Measurements from ENCODE around the gene CAMK1. TPM values are rescaled to one million over a fixed set of nuclear protein-coding genes. Genes with fewer than 3 reads are reported as not detected.

The CAMK1 gene
- total and polyA plus RNA-seq, 2 of the 4 experiments (the other 2 are of a cell fraction) = 33.3 to 36.4 TPM

- no TSS peak for BruUV-seq (replicated peaks)
- H3K36me3 ChIP-seq (ENCODE audit: control insufficient read depth, insufficient read depth, low read length) = peaks cover 81% of the 10 kb centered on the region
Measured at GRCh38 chr3:9744162-9744561, 25.6 kb downstream of the CAMK1 start.

More at GRCh38 chr3:9744162-9744561, 25.6 kb downstream of the CAMK1 start:
- intact Hi-C loops (cut with micrococcal nuclease) (no loop called here), dilution Hi-C loops (cut with HindIII; ENCODE audit: low sequenced_read_pairs, unreplicated experiment) (no loop called here), in situ Hi-C loops (cut with MboI; ENCODE audit: low sequenced_read_pairs) (no loop called here)
- no peak overlapping the region for H4K91ac ChIP-seq (ENCODE audit: insufficient read depth, low read depth, low read length)
- H2AK9ac ChIP-seq (replicated peaks; ENCODE audit: low read depth, low read length, poor library complexity) = no peak overlapping the region
- no peak overlapping the region for H3K9ac ChIP-seq (ENCODE audit: low read depth, low read length)
- peaks cover 18 to 28% of the 10 kb centered on the region in 2 experiments for H3K79me1 ChIP-seq (ENCODE audit: low read depth in 1 of 2, low read length in 2 of 2)
- peaks cover 12% of the 10 kb centered on the region for H3K9me1 ChIP-seq (ENCODE audit: insufficient read depth, low read length)
- no peak overlapping the region for H3K14ac ChIP-seq (replicated peaks; ENCODE audit: low read depth, low read length)
- H4K20me1 ChIP-seq (ENCODE audit: insufficient read depth, low read length) = peaks cover 6% of the 10 kb centered on the region; the same call in 1 of the 2 replicates
- no peak overlapping the region for H3K27ac ChIP-seq (ENCODE audit: insufficient read depth, low read length)
- ChIA-PET POLR2A (ENCODE audit: unreplicated experiment) (no interaction called here), CTCF (no interaction called here)
- no peak for TF ChIP-seq POLR2A (IDR thresholded peaks at IDR 0.05; ENCODE audit: low read depth, low read length)
- TF ChIP-seq MXI1 (IDR thresholded peaks at IDR 0.05; ENCODE audit: borderline replicate concordance, low read depth, low read length) = no peak
- TF ChIP-seq FOS (IDR thresholded peaks at IDR 0.05; ENCODE audit: low read depth, low read length) = no peak
- TF ChIP-seq ELK1 (IDR thresholded peaks at IDR 0.05; ENCODE audit: borderline replicate concordance, low read depth, low read length) = no peak
- no peak overlapping the region for H2AK5ac ChIP-seq (ENCODE audit: low read depth, low read length)
- H3K4me2 ChIP-seq (ENCODE audit: low read depth, low read length) = no peak overlapping the region
- no peak overlapping the region for H3K23ac ChIP-seq (ENCODE audit: low read depth, low read length)
- no peak overlapping the region for H3K56ac ChIP-seq (ENCODE audit: extremely low read depth, insufficient read depth, low read length)
- H2BK5ac ChIP-seq (ENCODE audit: low read depth, low read length, poor library complexity, severe bottlenecking) = no peak overlapping the region
- H3K4me1 ChIP-seq (ENCODE audit: control insufficient read depth, insufficient read depth, low read length) = peaks cover 15% of the 10 kb centered on the region
- ATAC-seq (ENCODE audit: low read depth) (no peak), DNase-seq (no peak)
- H4K5ac ChIP-seq (ENCODE audit: low read depth, low read length) = no peak overlapping the region
- no peak overlapping the region for H4K8ac ChIP-seq (ENCODE audit: low read depth in 2 of 2, low read length in 2 of 2)
- no peak overlapping the region for H2BK120ac ChIP-seq (ENCODE audit: low read depth, low read length)
- H3K27me3 ChIP-seq (ENCODE audit: control insufficient read depth, insufficient read depth, low read length) = no peaks in the 10 kb centered on the region
- no peak overlapping the region for H3K4me3 ChIP-seq (ENCODE audit: insufficient read depth, low read depth, low read length)
- H3K4ac ChIP-seq (ENCODE audit: low read depth, low read length) = no peak overlapping the region
- WGBS, 2 experiments (ENCODE audit: extremely low coverage in 2 of 2, insufficient read length in 1 of 2) = 100% methylated on average over 4 of the region's 13 CpGs; no CpG with 5 or more reads in 1 of the 2 experiments
- no peak overlapping the region for H2AFZ ChIP-seq (replicated peaks; ENCODE audit: low read length, poor library complexity)
- H3K18ac ChIP-seq (ENCODE audit: low read depth, low read length) = no peak overlapping the region
- H2BK20ac ChIP-seq (ENCODE audit: low read depth, low read length) = no peak overlapping the region
- H2BK15ac ChIP-seq (ENCODE audit: low read depth, low read length) = no peak overlapping the region
- no peaks in the 10 kb centered on the region for H3K9me3 ChIP-seq (ENCODE audit: control insufficient read depth, insufficient read depth, low read length)

All from IMR-90 (cell line).